PC-9 (cell line): ENCODE measurements around the gene MYO15B. TPM values are rescaled to one million over a fixed set of nuclear protein-coding genes. Genes with fewer than 3 reads are reported as not detected.

Experiments
- BruUV-seq: library from RNA; stranded (reverse); fragments of 400-500 nt; replicated peaks from 2 replicates; lab custom pipeline; 2021; lab: Mats Ljungman, UMichigan
- CTCF ChIA-PET: fragments of 300-600 bp; sonication (Branson Sonifier 250); formaldehyde crosslinking; loops from one replicate; lab custom pipeline; 2022; ENCODE audit warnings: antibody characterized with exemption; lab: Charles Lee
- POLR2A ChIA-PET: fragments of 300-600 bp; sonication (Branson Sonifier 250); formaldehyde crosslinking; loops from one replicate; lab custom pipeline; 2022; ENCODE audit warnings: antibody characterized with exemption; ENCODE audit not compliant: unreplicated experiment; lab: Charles Lee
- DNase-seq, 2 experiments: peaks; one replicate each; pipeline versions ENCODE4 v3.0.0 to v3.0.0-alpha.2; 2015 to 2022; ENCODE audit warnings: mixed read lengths in 1 of 2
- H2AFZ ChIP-seq: fragments of 200-600 bp; sonication (generic); 2 replicates; pipeline ENCODE4 v1.8.1; 2017; ENCODE audit warnings: antibody characterized with exemption
- H3F3A ChIP-seq: fragments of 200-600 bp; sonication (generic); 2 replicates; pipeline ENCODE4 v1.8.1; 2017; ENCODE audit warnings: antibody characterized with exemption, mild to moderate bottlenecking, low read depth; ENCODE audit not compliant: insufficient read depth
- H3K27ac ChIP-seq: fragments of 200-600 bp; sonication (generic); 2 replicates; pipeline ENCODE4 v1.6.1; 2016; ENCODE audit warnings: mixed run types
- H3K27me3 ChIP-seq: fragments of 200-600 bp; sonication (generic); 2 replicates; pipeline ENCODE4 v1.6.1; 2016; ENCODE audit warnings: low read depth, mixed run types; ENCODE audit not compliant: insufficient read depth
- H3K36me3 ChIP-seq: fragments of 200-600 bp; sonication (generic); 2 replicates; pipeline ENCODE4 v1.6.1; 2016; ENCODE audit warnings: low read depth, mixed run types
- H3K4me1 ChIP-seq: fragments of 200-600 bp; sonication (generic); replicated peaks from 2 replicates; pipeline ENCODE4 v1.6.1; 2016; ENCODE audit warnings: mixed run types; ENCODE audit not compliant: insufficient read depth
- H3K4me2 ChIP-seq: fragments of 200-600 bp; sonication (generic); 2 replicates; pipeline ENCODE4 v1.6.1; 2017; ENCODE audit warnings: mixed run types
- H3K4me3 ChIP-seq: fragments of 200-600 bp; sonication (generic); 2 replicates; pipeline ENCODE4 v1.6.1; 2016; ENCODE audit warnings: mixed run types
- H3K79me2 ChIP-seq: fragments of 200-600 bp; sonication (generic); 2 replicates; pipeline ENCODE4 v1.6.1; 2017; ENCODE audit warnings: low read depth, mixed run types
- H3K9me2 ChIP-seq: fragments of 200-600 bp; sonication (generic); 2 replicates; pipeline ENCODE4 v1.8.1; 2017; ENCODE audit warnings: mild to moderate bottlenecking; ENCODE audit not compliant: insufficient read depth
- H3K9me3 ChIP-seq: fragments of 200-600 bp; sonication (generic); 2 replicates; pipeline ENCODE4 v1.8.1; 2016; ENCODE audit warnings: low read depth; ENCODE audit not compliant: insufficient read depth
- H4K20me1 ChIP-seq: fragments of 200-600 bp; sonication (generic); 2 replicates; pipeline ENCODE4 v1.8.1; 2017; ENCODE audit not compliant: insufficient read depth
- EZH2 ChIP-seq: fragments of 200-600 bp; sonication (generic); IDR thresholded peaks from 2 replicates; pipeline ENCODE4 v1.8.0; 2017; ENCODE audit warnings: antibody characterized with exemption, low read depth
- intact Hi-C: fragments of 100-400 bp; cut with micrococcal nuclease; formaldehyde crosslinking; loops from one replicate; pipeline ENCODE4 v1.10.0; 2022; ENCODE audit not compliant: unreplicated experiment
- total RNA-seq: library from RNA; stranded (reverse); gene quantifications from 2 replicates; pipeline ENCODE4 v1.2.3, GENCODE V29; 2021
- TF ChIP-seq, protein P1 (sequence below): fragments of 200-600 bp; sonication (generic); conservative IDR thresholded peaks from 2 replicates; pipeline ENCODE4 v1.6.1; 2017; ENCODE audit warnings: mixed run types, antibody characterized with exemption, mild to moderate bottlenecking, moderate library complexity

The MYO15B gene
- total RNA-seq, 1 experiment from 2014 or later: 53.5 TPM

DNA sequence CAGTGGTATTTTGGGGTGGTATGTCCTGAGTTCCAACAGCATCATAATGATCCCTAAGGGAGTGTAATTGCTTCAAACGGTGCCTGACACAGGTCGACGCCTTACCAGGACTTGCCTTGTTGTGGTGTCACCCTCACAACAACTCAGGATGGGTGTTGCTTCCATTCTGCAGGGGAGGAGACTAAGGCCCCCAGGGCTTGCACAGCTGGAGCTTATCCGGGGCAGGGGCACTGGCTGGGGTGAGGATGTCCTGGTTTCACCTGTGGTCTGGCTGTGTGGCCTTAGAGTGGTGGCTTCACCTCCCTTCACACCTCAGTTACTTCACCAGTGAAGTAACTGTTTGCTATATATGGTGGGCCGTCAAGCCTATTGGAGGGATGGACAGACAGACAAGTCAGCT lies 38.8 kb upstream of the MYO15B start:
- no peak for TF ChIP-seq EZH2
- TF ChIP-seq, protein P1, sequence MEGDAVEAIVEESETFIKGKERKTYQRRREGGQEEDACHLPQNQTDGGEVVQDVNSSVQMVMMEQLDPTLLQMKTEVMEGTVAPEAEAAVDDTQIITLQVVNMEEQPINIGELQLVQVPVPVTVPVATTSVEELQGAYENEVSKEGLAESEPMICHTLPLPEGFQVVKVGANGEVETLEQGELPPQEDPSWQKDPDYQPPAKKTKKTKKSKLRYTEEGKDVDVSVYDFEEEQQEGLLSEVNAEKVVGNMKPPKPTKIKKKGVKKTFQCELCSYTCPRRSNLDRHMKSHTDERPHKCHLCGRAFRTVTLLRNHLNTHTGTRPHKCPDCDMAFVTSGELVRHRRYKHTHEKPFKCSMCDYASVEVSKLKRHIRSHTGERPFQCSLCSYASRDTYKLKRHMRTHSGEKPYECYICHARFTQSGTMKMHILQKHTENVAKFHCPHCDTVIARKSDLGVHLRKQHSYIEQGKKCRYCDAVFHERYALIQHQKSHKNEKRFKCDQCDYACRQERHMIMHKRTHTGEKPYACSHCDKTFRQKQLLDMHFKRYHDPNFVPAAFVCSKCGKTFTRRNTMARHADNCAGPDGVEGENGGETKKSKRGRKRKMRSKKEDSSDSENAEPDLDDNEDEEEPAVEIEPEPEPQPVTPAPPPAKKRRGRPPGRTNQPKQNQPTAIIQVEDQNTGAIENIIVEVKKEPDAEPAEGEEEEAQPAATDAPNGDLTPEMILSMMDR: no peak
- Histone ChIP-seq H3K79me2 (peaks cover 8% of the 10 kb centered on the region; the same call in 1 of the 2 replicates), H3F3A (peaks cover 44% of the 10 kb centered on the region), H3K4me2 (peak overlapping the region; percentile 80), H3K4me1 (peaks cover 31% of the 10 kb centered on the region), H3K9me3 (no peaks in the 10 kb centered on the region), H3K36me3 (no peaks in the 10 kb centered on the region), H3K4me3 (peak overlapping the region; percentile 23; the same call in 1 of the 2 replicates), H3K27ac (peak overlapping the region; percentile 94), H3K27me3 (no peaks in the 10 kb centered on the region), H2AFZ (0 out of 2 replicates have a peak overlapping the region, but pooled peaks have one; percentile 1), H4K20me1 (no peaks in the 10 kb centered on the region), H3K9me2 (no peaks in the 10 kb centered on the region)
- DNase-seq: no peak
- ChIA-PET CTCF (interaction anchor here (2.0 kb wide), 1 partner anchor 85 kb away, joined by 6 read pairs; the partner anchor contains the start of gene SMIM5), POLR2A (interaction anchor here (0.6 to 1.8 kb wide), 4 partner anchors 17 to 231 kb away, joined by 3 to 35 read pairs (median 15); partner anchors contain the start of gene LLGL2)
- TSS peak; percentile 93 for BruUV-seq
- intact Hi-C loops: loop anchor here (1.0 to 5.0 kb wide), 2 partner anchors 18 to 38 kb away; partner anchors contain the start of gene MYO15B

DNA sequence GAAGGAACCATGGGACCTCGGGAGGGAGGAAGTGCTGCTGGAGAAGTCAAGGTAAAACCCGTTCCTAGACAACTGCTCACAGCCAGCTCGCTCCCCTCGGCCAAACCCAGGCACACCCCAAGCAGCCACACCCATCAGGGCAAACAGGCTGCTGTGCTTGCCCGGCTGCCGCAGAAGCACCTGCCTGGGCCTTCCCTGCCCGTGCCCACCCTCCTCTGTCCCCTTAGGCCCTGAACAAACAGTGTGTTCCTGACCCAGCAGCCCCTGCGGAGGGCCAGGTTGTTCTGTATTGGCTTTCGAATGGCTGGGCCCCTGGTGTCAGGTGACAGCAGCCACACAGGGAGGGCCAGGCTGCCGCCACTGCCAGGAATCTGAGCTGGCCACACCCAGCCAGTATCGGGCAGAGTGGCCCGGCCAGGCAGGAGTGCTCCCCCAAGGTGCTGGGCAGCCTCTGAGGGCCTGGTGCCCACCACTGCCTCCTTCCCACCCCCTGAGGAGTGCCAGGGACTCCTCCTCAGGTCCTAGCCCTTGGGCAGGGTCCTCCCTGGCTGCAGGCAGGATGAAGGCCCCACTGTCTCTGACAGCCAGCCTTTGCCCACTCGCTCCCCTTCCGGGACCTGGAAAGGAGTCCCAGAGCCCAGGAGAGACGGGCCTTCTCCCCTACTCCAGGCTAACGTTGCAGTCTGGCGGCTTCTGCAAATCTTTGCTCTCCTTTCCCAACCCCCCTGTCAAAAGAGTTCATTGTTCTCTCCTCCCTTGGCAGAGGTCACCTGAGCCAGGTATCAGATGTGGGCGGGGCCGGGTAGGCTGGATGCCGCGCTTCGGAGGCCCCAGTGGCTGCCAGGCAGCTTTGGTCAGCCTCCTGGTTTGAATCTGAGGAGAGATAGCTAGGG lies 38.1 kb upstream of the MYO15B start:
- H3K79me2 ChIP-seq: peaks cover 8% of the 10 kb centered on the region; the same call in 1 of the 2 replicates
- H3F3A ChIP-seq: peaks cover 44% of the 10 kb centered on the region
- H3K27ac ChIP-seq: peak overlapping the region; percentile 94
- H4K20me1 ChIP-seq: no peaks in the 10 kb centered on the region
- CTCF ChIA-PET: interaction anchor here (0.6 to 2.0 kb wide), 6 partner anchors 35 to 232 kb away, joined by 3 to 17 read pairs (median 5); partner anchors contain the start of gene SMIM5
- peak; percentile 97 to 98 for DNase-seq
- H3K27me3 ChIP-seq: no peaks in the 10 kb centered on the region
- no peaks in the 10 kb centered on the region for H3K9me2 ChIP-seq
- intact Hi-C loops: loop anchor here (1.0 to 5.0 kb wide), 2 partner anchors 18 to 38 kb away; partner anchors contain the start of gene MYO15B
- H3K4me2 ChIP-seq: peak overlapping the region; percentile 80
- H3K4me3 ChIP-seq: peak overlapping the region; percentile 51; the same call in 1 of the 2 replicates
- POLR2A ChIA-PET: interaction anchor here (0.5 to 1.8 kb wide), 11 partner anchors 18 to 297 kb away, joined by 3 to 35 read pairs (median 6); partner anchors contain the start of gene LLGL2
- TF ChIP-seq, protein P1: peak; percentile 17; the same call in 1 of the 2 replicates
- no peak for TF ChIP-seq EZH2
- peak overlapping the region; percentile 46 for H2AFZ ChIP-seq
- H3K4me1 ChIP-seq: peaks cover 31% of the 10 kb centered on the region
- BruUV-seq: TSS peak; percentile 95
- H3K9me3 ChIP-seq: no peaks in the 10 kb centered on the region
- H3K36me3 ChIP-seq: no peaks in the 10 kb centered on the region

DNA sequence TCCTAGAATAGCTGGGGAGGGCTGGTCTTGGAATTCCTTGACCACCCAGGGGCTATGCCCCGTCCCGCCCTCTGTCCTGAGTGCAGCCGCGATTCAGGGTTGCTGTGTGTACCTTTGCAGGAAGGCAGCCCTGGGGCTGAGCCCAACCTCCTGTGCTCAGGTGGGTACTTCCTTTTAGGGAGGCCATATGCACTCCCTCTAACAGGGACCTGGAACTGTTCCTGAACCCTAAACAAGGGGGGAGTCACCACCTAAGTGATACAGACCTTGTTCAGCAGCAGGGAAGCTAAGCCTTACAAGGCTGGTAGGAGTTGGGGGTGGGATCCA lies 37.5 kb upstream of the MYO15B start:
- no TSS peak for BruUV-seq
- Histone ChIP-seq H4K20me1 (no peaks in the 10 kb centered on the region), H3K9me3 (no peaks in the 10 kb centered on the region), H3K79me2 (peaks cover 8% of the 10 kb centered on the region; the same call in 1 of the 2 replicates), H3F3A (peaks cover 44% of the 10 kb centered on the region), H2AFZ (peak overlapping the region; percentile 46), H3K36me3 (no peaks in the 10 kb centered on the region), H3K4me2 (peak overlapping the region; percentile 80), H3K9me2 (no peaks in the 10 kb centered on the region), H3K27me3 (no peaks in the 10 kb centered on the region), H3K4me1 (peaks cover 31% of the 10 kb centered on the region), H3K4me3 (peak overlapping the region; percentile 51; the same call in 1 of the 2 replicates), H3K27ac (peak overlapping the region; percentile 94)
- CTCF ChIA-PET: interaction anchor here (0.6 kb wide), 2 partner anchors 74 to 231 kb away, joined by 4 to 5 read pairs; no protein-coding TSS in a partner anchor
- intact Hi-C loops: no loop called here
- no peak for DNase-seq
- POLR2A ChIA-PET: interaction anchor here (0.6 to 1.8 kb wide), 4 partner anchors 19 to 133 kb away, joined by 3 to 35 read pairs (median 21); partner anchors contain the start of gene LLGL2
- no peak for TF ChIP-seq EZH2
- TF ChIP-seq, protein P1: peak; percentile 3; the same call in 1 of the 2 replicates
